Measurements from ENCODE around the gene RAB40B.

DNA sequence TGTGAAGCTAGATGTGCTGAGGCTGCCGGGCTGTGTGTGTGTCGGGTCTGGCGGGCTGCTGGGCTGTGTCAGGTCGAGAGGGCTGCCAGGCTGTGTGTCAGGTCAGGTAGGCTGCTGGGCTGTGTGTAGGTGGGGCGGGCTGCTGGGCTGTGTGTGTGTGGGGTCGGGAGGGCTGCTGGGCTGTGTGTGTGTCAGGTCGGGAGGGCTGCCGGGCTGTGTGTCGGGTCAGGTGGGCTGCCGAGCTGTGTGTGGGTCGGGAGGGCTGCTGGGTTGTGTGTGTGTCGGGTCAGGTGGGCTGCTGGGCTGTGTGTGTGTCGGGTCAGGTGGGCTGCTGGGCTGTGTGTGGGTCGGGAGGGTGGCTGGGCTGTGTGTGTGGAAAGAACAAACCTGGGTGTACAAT, 58.9 kb downstream of the RAB40B start:
- TF ChIP-seq, protein P1, sequence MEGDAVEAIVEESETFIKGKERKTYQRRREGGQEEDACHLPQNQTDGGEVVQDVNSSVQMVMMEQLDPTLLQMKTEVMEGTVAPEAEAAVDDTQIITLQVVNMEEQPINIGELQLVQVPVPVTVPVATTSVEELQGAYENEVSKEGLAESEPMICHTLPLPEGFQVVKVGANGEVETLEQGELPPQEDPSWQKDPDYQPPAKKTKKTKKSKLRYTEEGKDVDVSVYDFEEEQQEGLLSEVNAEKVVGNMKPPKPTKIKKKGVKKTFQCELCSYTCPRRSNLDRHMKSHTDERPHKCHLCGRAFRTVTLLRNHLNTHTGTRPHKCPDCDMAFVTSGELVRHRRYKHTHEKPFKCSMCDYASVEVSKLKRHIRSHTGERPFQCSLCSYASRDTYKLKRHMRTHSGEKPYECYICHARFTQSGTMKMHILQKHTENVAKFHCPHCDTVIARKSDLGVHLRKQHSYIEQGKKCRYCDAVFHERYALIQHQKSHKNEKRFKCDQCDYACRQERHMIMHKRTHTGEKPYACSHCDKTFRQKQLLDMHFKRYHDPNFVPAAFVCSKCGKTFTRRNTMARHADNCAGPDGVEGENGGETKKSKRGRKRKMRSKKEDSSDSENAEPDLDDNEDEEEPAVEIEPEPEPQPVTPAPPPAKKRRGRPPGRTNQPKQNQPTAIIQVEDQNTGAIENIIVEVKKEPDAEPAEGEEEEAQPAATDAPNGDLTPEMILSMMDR (IDR thresholded peaks at IDR 0.05; ENCODE audit: borderline replicate concordance, extremely low read depth, low read length, poor library complexity, severe bottlenecking), result no peak
- no peak for TF ChIP-seq EZH2 (IDR thresholded peaks at IDR 0.05; ENCODE audit: borderline replicate concordance, low read depth, low read length, severe bottlenecking)
